WTC11 (cell line): ENCODE measurements around the gene PCDHB10. TPM values are rescaled to one million over a fixed set of nuclear protein-coding genes. Genes with fewer than 3 reads are reported as not detected.

Source experiments
- ATAC-seq: fragments of 200-7000 bp; cut with Tn5 transposase; 2 replicates; pipeline ENCODE4 v1.10.0; 2021; ENCODE audit warnings: mild to moderate bottlenecking, moderate library complexity
- CTCF ChIA-PET: fragments of 300-600 bp; sonication (Branson Sonifier 250); formaldehyde crosslinking; loops from one replicate; lab custom pipeline; 2021; ENCODE audit warnings: antibody characterized with exemption; lab: Charles Lee
- POLR2A ChIA-PET: fragments of 350-600 bp; sonication (Branson Sonifier 250); formaldehyde crosslinking; loops from one replicate; lab custom pipeline; 2021; ENCODE audit warnings: antibody characterized with exemption; lab: Charles Lee
- DNase-seq: peaks from one replicate; pipeline ENCODE4 v3.0.0; 2021; ENCODE audit warnings: low spot score
- H3K27ac Mint-ChIP-seq: 2 replicates; pipeline ENCODE4 v1.8.0; 2021; ENCODE audit warnings: mixed read lengths
- H3K27me3 Mint-ChIP-seq: 2 replicates; pipeline ENCODE4 v1.8.0; 2021; ENCODE audit warnings: low read depth, mild to moderate bottlenecking, moderate library complexity, mixed read lengths
- H3K36me3 Mint-ChIP-seq: 2 replicates; pipeline ENCODE4 v1.8.0; 2021; ENCODE audit warnings: mixed read lengths
- H3K4me1 Mint-ChIP-seq: 2 replicates; pipeline ENCODE4 v1.8.0; 2022; ENCODE audit warnings: mixed read lengths
- H3K4me3 Mint-ChIP-seq: 2 replicates; pipeline ENCODE4 v1.8.0; 2021; ENCODE audit warnings: mild to moderate bottlenecking, moderate library complexity, mixed read lengths
- H3K9me3 Mint-ChIP-seq: 2 replicates; pipeline ENCODE4 v1.8.0; 2021; ENCODE audit warnings: mixed read lengths
- AFF4 ChIP-seq: sonication (generic); formaldehyde crosslinking; IDR thresholded peaks from 2 replicates; pipeline ENCODE4 v1.8.1; 2023; ENCODE audit warnings: mild to moderate bottlenecking, missing genetic modification reagents, borderline replicate concordance
- ATF2 ChIP-seq: sonication (generic); formaldehyde crosslinking; IDR thresholded peaks from 2 replicates; pipeline ENCODE4 v1.8.1; 2022; ENCODE audit warnings: low read depth, missing genetic modification reagents, borderline replicate concordance
- ELF4 ChIP-seq: sonication (generic); formaldehyde crosslinking; IDR thresholded peaks from 2 replicates; pipeline ENCODE4 v1.8.1; 2022; ENCODE audit warnings: low read depth, mild to moderate bottlenecking, moderate library complexity, missing genetic modification reagents
- EMX1 ChIP-seq: fragments of 250-450 bp; sonication (Bioruptor Pico); IDR thresholded peaks from 2 replicates; pipeline ENCODE4 v1.8.0; 2021; ENCODE audit warnings: mild to moderate bottlenecking
- ETV6 ChIP-seq: sonication (generic); formaldehyde crosslinking; IDR thresholded peaks from 2 replicates; pipeline ENCODE4 v1.8.1; 2022; ENCODE audit warnings: mild to moderate bottlenecking, missing genetic modification reagents
- FOXK1 ChIP-seq: sonication (generic); formaldehyde crosslinking; IDR thresholded peaks from 2 replicates; pipeline ENCODE4 v1.8.0; 2022; ENCODE audit warnings: mild to moderate bottlenecking, moderate library complexity, missing genetic modification reagents
- FOXP1 ChIP-seq: sonication (generic); formaldehyde crosslinking; IDR thresholded peaks from 2 replicates; pipeline ENCODE4 v1.8.0; 2022; ENCODE audit warnings: missing genetic modification reagents, mild to moderate bottlenecking, moderate library complexity, borderline replicate concordance
- GRHL2 ChIP-seq: fragments of 250-450 bp; sonication (Bioruptor Pico); IDR thresholded peaks from 2 replicates; pipeline ENCODE4 v1.8.0; 2022; ENCODE audit warnings: mild to moderate bottlenecking, moderate library complexity; ENCODE audit not compliant: insufficient replicate concordance, severe bottlenecking
- HMGA2 ChIP-seq: fragments of 250-450 bp; sonication (Bioruptor Pico); IDR thresholded peaks from 2 replicates; pipeline ENCODE4 v1.4.0; 2021; ENCODE audit warnings: mild to moderate bottlenecking, moderate library complexity
- NR2C2 ChIP-seq: sonication (generic); formaldehyde crosslinking; IDR thresholded peaks from 2 replicates; pipeline ENCODE4 v1.8.0; 2022; ENCODE audit warnings: mild to moderate bottlenecking, missing genetic modification reagents
- NR3C1 ChIP-seq: sonication (generic); formaldehyde crosslinking; conservative IDR thresholded peaks from 2 replicates; pipeline ENCODE4 v1.8.1; 2023; ENCODE audit warnings: low read depth, mild to moderate bottlenecking, missing genetic modification reagents
- OVOL2 ChIP-seq: fragments of 250-450 bp; sonication (Bioruptor Pico); IDR thresholded peaks from 2 replicates; pipeline ENCODE4 v1.9.0; 2021; ENCODE audit warnings: mild to moderate bottlenecking, borderline replicate concordance
- SMAD3 ChIP-seq: sonication (generic); formaldehyde crosslinking; IDR thresholded peaks from 2 replicates; pipeline ENCODE4 v1.8.0; 2022; ENCODE audit warnings: missing genetic modification reagents, mild to moderate bottlenecking, borderline replicate concordance
- TEAD4 ChIP-seq: sonication (generic); formaldehyde crosslinking; IDR thresholded peaks from 2 replicates; pipeline ENCODE4 v1.8.0; 2022; ENCODE audit warnings: mild to moderate bottlenecking, missing genetic modification reagents
- ZBTB21 ChIP-seq: sonication (generic); formaldehyde crosslinking; IDR thresholded peaks from 2 replicates; pipeline ENCODE4 v1.8.1; 2023; ENCODE audit warnings: mild to moderate bottlenecking, missing genetic modification reagents, borderline replicate concordance
- ZNF263 ChIP-seq: sonication (generic); formaldehyde crosslinking; IDR thresholded peaks from 2 replicates; pipeline ENCODE4 v1.8.1; 2022; ENCODE audit warnings: low read depth, mild to moderate bottlenecking, moderate library complexity, missing genetic modification reagents
- ZNF317 ChIP-seq: sonication (generic); formaldehyde crosslinking; IDR thresholded peaks from 2 replicates; pipeline ENCODE4 v1.8.1; 2023; ENCODE audit warnings: low read depth, mild to moderate bottlenecking, moderate library complexity, missing genetic modification reagents, borderline replicate concordance
- ZNF423 ChIP-seq: fragments of 250-450 bp; sonication (Bioruptor Pico); IDR thresholded peaks from 2 replicates; pipeline ENCODE4 v2.1.2; 2022; ENCODE audit warnings: mild to moderate bottlenecking, moderate library complexity
- total RNA-seq: library from RNA; stranded (reverse); gene quantifications from 3 replicates; pipeline ENCODE4 v1.2.3, GENCODE V29; 2021
- TF ChIP-seq, protein P1 (sequence below): sonication (generic); formaldehyde crosslinking; conservative IDR thresholded peaks from 2 replicates; pipeline ENCODE4 v1.8.1; 2022; ENCODE audit warnings: mild to moderate bottlenecking, missing genetic modification reagents
- TF ChIP-seq, protein P2 (sequence below): sonication (generic); formaldehyde crosslinking; IDR thresholded peaks from 2 replicates; pipeline ENCODE4 v1.8.0; 2022; ENCODE audit warnings: mild to moderate bottlenecking, missing genetic modification reagents

The PCDHB10 gene
- total RNA-seq, 1 experiment from 2014 or later, result 1.4 TPM

DNA sequence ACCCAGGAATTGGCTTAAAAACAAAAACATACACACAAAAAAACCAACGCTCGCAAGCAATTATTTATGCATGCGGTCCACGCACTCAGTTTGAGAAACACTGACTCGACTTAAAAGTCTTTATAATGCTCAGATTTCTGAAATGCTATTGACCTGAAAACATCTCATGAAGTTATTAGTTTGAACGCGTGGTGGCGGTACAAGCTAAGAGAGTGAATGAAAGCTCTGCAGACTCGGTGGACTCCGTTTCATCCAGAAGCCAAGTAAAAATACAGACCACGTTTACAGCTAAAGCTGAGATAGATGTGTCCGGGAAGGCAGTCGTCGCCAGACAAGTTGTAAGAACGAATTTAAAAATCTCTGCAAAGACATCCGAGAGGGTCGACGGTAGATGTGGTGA lies 42.3 kb upstream of the PCDHB10 start, which contains the start of gene PCDHB6 (continued):
- TF ChIP-seq OVOL2 (CRISPR knock-in tag) (no peak), ETV6 (CRISPR knock-in tag) (no peak), FOXK1 (no peak)
- TF ChIP-seq, all 79 proteins: peak for 0

GRCh38 chr5:141150224-141150992 lies 41.7 kb upstream of the PCDHB10 start:
- no peak for TF ChIP-seq GRHL2 (CRISPR knock-in tag)
- no peak for TF ChIP-seq FOXP1 (CRISPR knock-in tag)
- TF ChIP-seq, protein P1, sequence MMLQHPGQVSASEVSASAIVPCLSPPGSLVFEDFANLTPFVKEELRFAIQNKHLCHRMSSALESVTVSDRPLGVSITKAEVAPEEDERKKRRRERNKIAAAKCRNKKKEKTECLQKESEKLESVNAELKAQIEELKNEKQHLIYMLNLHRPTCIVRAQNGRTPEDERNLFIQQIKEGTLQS (CRISPR knock-in tag), result no peak
- TF ChIP-seq ELF4, result no peak
- TF ChIP-seq EMX1 (CRISPR knock-in tag), result no peak
- TF ChIP-seq NR3C1 (CRISPR knock-in tag), result no peak
- no peak for TF ChIP-seq ZNF423
- TF ChIP-seq ATF2 (CRISPR knock-in tag), result no peak
- no peak for TF ChIP-seq TEAD4 (CRISPR knock-in tag)
- TF ChIP-seq HMGA2, result no peak
- TF ChIP-seq ZNF263 (CRISPR knock-in tag), result no peak
- TF ChIP-seq, protein P2, sequence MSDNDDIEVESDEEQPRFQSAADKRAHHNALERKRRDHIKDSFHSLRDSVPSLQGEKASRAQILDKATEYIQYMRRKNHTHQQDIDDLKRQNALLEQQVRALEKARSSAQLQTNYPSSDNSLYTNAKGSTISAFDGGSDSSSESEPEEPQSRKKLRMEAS (CRISPR knock-in tag), result no peak
- no peak for TF ChIP-seq AFF4 (CRISPR knock-in tag)
- TF ChIP-seq SMAD3, result no peak
- no peak for TF ChIP-seq ZNF317 (CRISPR knock-in tag)
- no peak for TF ChIP-seq ZBTB21 (CRISPR knock-in tag)
- TF ChIP-seq NR2C2 (CRISPR knock-in tag), result no peak
- Mint-ChIP-seq H3K27me3 (peaks cover 4% of the 10 kb centered on the region; the same call in 1 of the 2 replicates), H3K27ac (no peak overlapping the region), H3K4me1 (no peaks in the 10 kb centered on the region), H3K4me3 (no peak overlapping the region), H3K9me3 (peaks cover 18% of the 10 kb centered on the region), H3K36me3 (peaks cover 15% of the 10 kb centered on the region)
- DNase-seq, result no peak
- POLR2A ChIA-PET, result no interaction called here
- ATAC-seq, result no peak
- CTCF ChIA-PET, result interaction anchor here (0.8 to 1.8 kb wide), 19 partner anchors 9 to 413 kb away, joined by 3 to 22 read pairs (median 5); partner anchors contain the start of genes PCDHA8, PCDHB10, PCDHB11 and PCDHB14
